Measurements from ENCODE around the gene TBC1D19. TPM values are rescaled to one million over a fixed set of nuclear protein-coding genes. Genes with fewer than 3 reads are reported as not detected.

Gene TBC1D19
- total and polyA plus RNA-seq, 3 experiments from 2014 or later = 4.4 to 6.3 (median 5.1) TPM

GRCh38 chr4:26601204-26601603, 17.3 kb downstream of the TBC1D19 start:
- Histone ChIP-seq H3K4me1 (ENCODE audit: insufficient read depth, low read length) (no peaks in the 10 kb centered on the region), H3K9me3 (ENCODE audit: low read length) (no peaks in the 10 kb centered on the region), H3K27me3 (ENCODE audit: insufficient read depth, low read length, poor library complexity, severe bottlenecking) (no peaks in the 10 kb centered on the region), H3K36me3 (ENCODE audit: insufficient read depth, low read length) (no peaks in the 10 kb centered on the region), H3K27ac (ENCODE audit: low read depth, low read length) (no peak overlapping the region), H3K4me3 (ENCODE audit: low read length) (no peak overlapping the region)
- Mint-ChIP-seq H3K27me3 (no peaks in the 10 kb centered on the region), H3K9me3 (peaks cover 0 to 2% (median 0%) of the 10 kb centered on the region in 5 donors), H3K36me3 (peaks cover 0 to 5% (median 0%) of the 10 kb centered on the region in 3 donors), H3K4me1 (peaks cover 3 to 12% (median 10%) of the 10 kb centered on the region in 3 donors), H3K4me3 (no peak overlapping the region), H3K27ac (peak overlapping the region in 1 of 8 donors; percentile 43)
- POLR2A ChIA-PET = no interaction called here
- CTCF ChIA-PET = no interaction called here
- DNase-seq = no peak

GRCh38 chr4:26607776-26608175, 23.9 kb downstream of the TBC1D19 start:
- H3K9me3 ChIP-seq (ENCODE audit: low read length) = no peaks in the 10 kb centered on the region

GRCh38 chr4:26609391-26609790, 25.5 kb downstream of the TBC1D19 start:
- no peaks in the 10 kb centered on the region for H3K27me3 Mint-ChIP-seq
- H3K9me3 ChIP-seq (ENCODE audit: low read length) = no peaks in the 10 kb centered on the region
- no peak for DNase-seq
- peaks cover 7% of the 10 kb centered on the region for H3K4me1 ChIP-seq (ENCODE audit: insufficient read depth, low read length)
- peak overlapping the region in 6 of 7 donors; percentile 0 to 64 (median 21) for H3K4me3 Mint-ChIP-seq
- H3K9me3 Mint-ChIP-seq = no peaks in the 10 kb centered on the region
- peaks cover 0 to 7% (median 0%) of the 10 kb centered on the region in 3 donors for H3K36me3 Mint-ChIP-seq
- no peak overlapping the region for H3K4me3 ChIP-seq (ENCODE audit: low read length)
- H3K27ac ChIP-seq (ENCODE audit: low read depth, low read length) = no peak overlapping the region
- ChIA-PET CTCF (no interaction called here), POLR2A (no interaction called here)
- H3K36me3 ChIP-seq (ENCODE audit: insufficient read depth, low read length) = no peaks in the 10 kb centered on the region
- H3K27me3 ChIP-seq (ENCODE audit: insufficient read depth, low read length, poor library complexity, severe bottlenecking) = no peaks in the 10 kb centered on the region
- peak overlapping the region in 7 of 8 donors; percentile 4 to 66 (median 22) for H3K27ac Mint-ChIP-seq
- H3K4me1 Mint-ChIP-seq = peaks cover 47 to 51% (median 49%) of the 10 kb centered on the region in 3 donors

More at GRCh38 chr4:26607776-26608175, 23.9 kb downstream of the TBC1D19 start:
- H3K4me1 ChIP-seq (ENCODE audit: insufficient read depth, low read length) = peaks cover 7% of the 10 kb centered on the region
- Mint-ChIP-seq H3K36me3 (peaks cover 0 to 7% (median 0%) of the 10 kb centered on the region in 3 donors), H3K4me1 (peaks cover 38 to 45% (median 39%) of the 10 kb centered on the region in 3 donors), H3K4me3 (no peak overlapping the region), H3K27ac (peak overlapping the region in 1 of 8 donors; percentile 66), H3K27me3 (no peaks in the 10 kb centered on the region), H3K9me3 (no peaks in the 10 kb centered on the region)
- H3K27ac ChIP-seq (ENCODE audit: low read depth, low read length) = no peak overlapping the region
- H3K27me3 ChIP-seq (ENCODE audit: insufficient read depth, low read length, poor library complexity, severe bottlenecking) = no peaks in the 10 kb centered on the region
- no peaks in the 10 kb centered on the region for H3K36me3 ChIP-seq (ENCODE audit: insufficient read depth, low read length)
- ChIA-PET POLR2A (no interaction called here), CTCF (no interaction called here)
- H3K4me3 ChIP-seq (ENCODE audit: low read length) = no peak overlapping the region
- no peak for DNase-seq

- DNase-seq = no peak
- no peaks in the 10 kb centered on the region for H3K27me3 ChIP-seq (ENCODE audit: insufficient read depth, low read length, poor library complexity, severe bottlenecking)
- Mint-ChIP-seq H3K4me3 (peak overlapping the region in 2 of 7 donors; percentile 19 to 64), H3K36me3 (peaks cover 0 to 7% (median 0%) of the 10 kb centered on the region in 3 donors), H3K27ac (peak overlapping the region in 4 of 8 donors; percentile 22 to 66 (median 29)), H3K9me3 (no peaks in the 10 kb centered on the region), H3K4me1 (peaks cover 47 to 51% (median 49%) of the 10 kb centered on the region in 3 donors), H3K27me3 (no peaks in the 10 kb centered on the region)
- peaks cover 7% of the 10 kb centered on the region for H3K4me1 ChIP-seq (ENCODE audit: insufficient read depth, low read length)
- ChIA-PET CTCF (no interaction called here), POLR2A (no interaction called here)
- no peak overlapping the region for H3K27ac ChIP-seq (ENCODE audit: low read depth, low read length)
- no peak overlapping the region for H3K4me3 ChIP-seq (ENCODE audit: low read length)
- H3K36me3 ChIP-seq (ENCODE audit: insufficient read depth, low read length) = no peaks in the 10 kb centered on the region
- no peaks in the 10 kb centered on the region for H3K9me3 ChIP-seq (ENCODE audit: low read length)
These were observed 26.0 kb downstream of the TBC1D19 start for GRCh38 chr4:26609868-26610267.

- no peaks in the 10 kb centered on the region for H3K9me3 Mint-ChIP-seq
- peaks cover 44 to 51% (median 49%) of the 10 kb centered on the region in 3 donors for H3K4me1 Mint-ChIP-seq
These were observed 27.5 kb downstream of the TBC1D19 start for GRCh38 chr4:26611372-26611771.

GRCh38 chr4:26611885-26612284, 28.0 kb downstream of the TBC1D19 start:
- CTCF ChIA-PET = no interaction called here
- H3K27ac ChIP-seq (ENCODE audit: low read depth, low read length) = no peak overlapping the region
- no peaks in the 10 kb centered on the region for H3K27me3 Mint-ChIP-seq
- H3K27ac Mint-ChIP-seq = peak overlapping the region in 7 of 8 donors; percentile 3 to 82 (median 40)
- POLR2A ChIA-PET = no interaction called here
- no peak overlapping the region for H3K4me3 ChIP-seq (ENCODE audit: low read length)
- peaks cover 7% of the 10 kb centered on the region for H3K4me1 ChIP-seq (ENCODE audit: insufficient read depth, low read length)
- no peak overlapping the region for H3K4me3 Mint-ChIP-seq
- no peak for DNase-seq
- H3K36me3 Mint-ChIP-seq = peaks cover 8 to 10% (median 9%) of the 10 kb centered on the region in 3 donors
- H3K9me3 ChIP-seq (ENCODE audit: low read length) = no peaks in the 10 kb centered on the region
- no peaks in the 10 kb centered on the region for H3K36me3 ChIP-seq (ENCODE audit: insufficient read depth, low read length)
- no peaks in the 10 kb centered on the region for H3K9me3 Mint-ChIP-seq
- H3K4me1 Mint-ChIP-seq = peaks cover 41 to 49% (median 49%) of the 10 kb centered on the region in 3 donors
- no peaks in the 10 kb centered on the region for H3K27me3 ChIP-seq (ENCODE audit: insufficient read depth, low read length, poor library complexity, severe bottlenecking)

More at GRCh38 chr4:26611372-26611771, 27.5 kb downstream of the TBC1D19 start:
- Histone ChIP-seq H3K4me3 (ENCODE audit: low read length) (no peak overlapping the region), H3K9me3 (ENCODE audit: low read length) (no peaks in the 10 kb centered on the region), H3K36me3 (ENCODE audit: insufficient read depth, low read length) (no peaks in the 10 kb centered on the region), H3K27me3 (ENCODE audit: insufficient read depth, low read length, poor library complexity, severe bottlenecking) (no peaks in the 10 kb centered on the region), H3K27ac (ENCODE audit: low read depth, low read length) (no peak overlapping the region), H3K4me1 (ENCODE audit: insufficient read depth, low read length) (peaks cover 7% of the 10 kb centered on the region)
- ChIA-PET POLR2A (no interaction called here), CTCF (no interaction called here)
- H3K4me3 Mint-ChIP-seq = no peak overlapping the region
- no peak for DNase-seq
- peak overlapping the region in 2 of 8 donors; percentile 40 to 44 for H3K27ac Mint-ChIP-seq
- H3K27me3 Mint-ChIP-seq = no peaks in the 10 kb centered on the region
- peaks cover 8 to 10% (median 8%) of the 10 kb centered on the region in 3 donors for H3K36me3 Mint-ChIP-seq

GRCh38 chr4:26613237-26613636, 29.4 kb downstream of the TBC1D19 start:
- H3K27ac ChIP-seq (ENCODE audit: low read depth, low read length) = no peak overlapping the region

GRCh38 chr4:26613735-26614134, 29.9 kb downstream of the TBC1D19 start:
- H3K36me3 Mint-ChIP-seq = peaks cover 15 to 22% (median 18%) of the 10 kb centered on the region in 3 donors
- H3K27me3 Mint-ChIP-seq = no peaks in the 10 kb centered on the region
- peak overlapping the region in 4 of 8 donors; percentile 17 to 64 (median 22) for H3K27ac Mint-ChIP-seq
- Histone ChIP-seq H3K4me1 (ENCODE audit: insufficient read depth, low read length) (peaks cover 7% of the 10 kb centered on the region), H3K4me3 (ENCODE audit: low read length) (no peak overlapping the region), H3K36me3 (ENCODE audit: insufficient read depth, low read length) (no peaks in the 10 kb centered on the region), H3K27me3 (ENCODE audit: insufficient read depth, low read length, poor library complexity, severe bottlenecking) (no peaks in the 10 kb centered on the region), H3K27ac (ENCODE audit: low read depth, low read length) (no peak overlapping the region), H3K9me3 (ENCODE audit: low read length) (no peaks in the 10 kb centered on the region)
- no peak for DNase-seq
- CTCF ChIA-PET = interaction anchor here (1.4 kb wide), 1 partner anchor 10 kb away, joined by 3 read pairs; no protein-coding TSS in a partner anchor
- peak overlapping the region in 1 of 7 donors; percentile 25 for H3K4me3 Mint-ChIP-seq
- no peaks in the 10 kb centered on the region for H3K9me3 Mint-ChIP-seq
- POLR2A ChIA-PET = no interaction called here
- H3K4me1 Mint-ChIP-seq = peaks cover 36 to 45% (median 40%) of the 10 kb centered on the region in 3 donors

More at GRCh38 chr4:26613237-26613636, 29.4 kb downstream of the TBC1D19 start:
- H3K27ac Mint-ChIP-seq = peak overlapping the region in 3 of 8 donors; percentile 14 to 64 (median 28)
- Histone ChIP-seq H3K9me3 (ENCODE audit: low read length) (no peaks in the 10 kb centered on the region), H3K4me1 (ENCODE audit: insufficient read depth, low read length) (peaks cover 7% of the 10 kb centered on the region), H3K4me3 (ENCODE audit: low read length) (no peak overlapping the region), H3K36me3 (ENCODE audit: insufficient read depth, low read length) (no peaks in the 10 kb centered on the region), H3K27me3 (ENCODE audit: insufficient read depth, low read length, poor library complexity, severe bottlenecking) (no peaks in the 10 kb centered on the region)
- DNase-seq = no peak
- no peaks in the 10 kb centered on the region for H3K9me3 Mint-ChIP-seq
- no peaks in the 10 kb centered on the region for H3K27me3 Mint-ChIP-seq
- peaks cover 13 to 17% (median 15%) of the 10 kb centered on the region in 3 donors for H3K36me3 Mint-ChIP-seq
- peaks cover 41 to 49% (median 44%) of the 10 kb centered on the region in 3 donors for H3K4me1 Mint-ChIP-seq
- ChIA-PET CTCF (interaction anchor here (1.4 kb wide), 1 partner anchor 10 kb away, joined by 3 read pairs; no protein-coding TSS in a partner anchor), POLR2A (no interaction called here)
- H3K4me3 Mint-ChIP-seq = peak overlapping the region in 3 of 7 donors; percentile 13 to 33 (median 25)
